Measurements from ENCODE around the gene SNTG2. TPM values are rescaled to one million over a fixed set of nuclear protein-coding genes. Genes with fewer than 3 reads are reported as not detected.

The SNTG2 gene
- total and polyA plus RNA-seq, 9 donors = 0.17 to 5.7 (median 1.3) TPM; not detected in 1

DNA sequence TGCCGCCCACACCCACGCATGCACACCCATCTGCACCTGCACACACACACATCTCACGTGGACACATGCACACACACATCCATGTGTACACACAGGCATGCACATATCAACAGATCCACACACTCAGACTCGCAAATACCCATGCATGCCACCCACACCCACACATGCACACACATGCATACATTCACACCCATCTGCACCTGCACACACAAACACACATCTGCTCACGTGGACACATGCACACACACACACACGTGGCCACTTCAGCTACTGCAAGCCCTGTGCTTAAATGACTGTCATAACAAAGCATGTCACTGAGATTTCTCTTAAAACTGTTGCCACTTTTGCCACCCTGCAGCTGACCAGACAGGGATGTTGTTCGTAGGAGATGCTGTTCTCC lies 186.6 kb downstream of the SNTG2 start:
- Histone ChIP-seq H3K27me3 (no peaks in the 10 kb centered on the region), H3K27ac (no peak overlapping the region), H3K4me3 (no peak overlapping the region), H3K9me3 (no peaks in the 10 kb centered on the region), H3K36me3 (no peaks in the 10 kb centered on the region), H3K4me1 (ENCODE audit: insufficient read depth) (no peaks in the 10 kb centered on the region)
- intact Hi-C loops (cut with DNase I) = no loop called here
- no peak for DNase-seq
- WGBS, 3 donors = 81 to 92% (median 83%) methylated on average over 7 of the region's 7 CpGs
- no peak for TF ChIP-seq CTCF (IDR thresholded peaks at IDR 0.05)
- no peak for TF ChIP-seq EP300 (IDR thresholded peaks at IDR 0.05)
- TF ChIP-seq POLR2A (IDR thresholded peaks at IDR 0.05) = no peak

DNA sequence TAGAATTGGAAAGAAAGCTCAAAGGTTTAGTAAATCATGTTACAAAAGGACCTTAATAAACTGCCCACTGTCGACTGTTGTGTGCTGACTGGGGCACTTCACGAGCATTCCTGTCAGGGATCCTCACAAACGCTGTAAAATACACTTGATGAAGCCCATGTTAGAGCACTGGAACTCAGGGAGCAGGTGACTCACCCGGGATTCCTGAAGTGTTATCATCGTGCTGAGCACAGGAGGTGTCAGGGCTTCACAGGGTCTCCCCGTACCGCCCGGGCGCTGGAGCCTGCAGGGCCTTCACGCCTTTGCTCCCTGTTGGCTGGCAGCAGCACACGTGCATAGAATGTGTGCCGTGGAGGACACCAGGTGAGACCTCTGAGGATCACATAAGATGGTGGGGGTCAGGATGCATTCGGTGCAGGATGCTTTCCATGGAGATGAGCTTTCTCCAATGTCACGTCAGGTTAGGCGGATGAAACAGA lies 187.3 kb downstream of the SNTG2 start:
- WGBS, 3 donors = 77 to 79% (median 79%) methylated on average over 15 of the region's 15 CpGs
- intact Hi-C loops (cut with DNase I) = no loop called here
- no peak for DNase-seq
- Histone ChIP-seq H3K36me3 (no peaks in the 10 kb centered on the region), H3K4me3 (no peak overlapping the region), H3K27ac (no peak overlapping the region), H3K27me3 (no peaks in the 10 kb centered on the region), H3K9me3 (no peaks in the 10 kb centered on the region), H3K4me1 (ENCODE audit: insufficient read depth) (no peaks in the 10 kb centered on the region)
- TF ChIP-seq CTCF (IDR thresholded peaks at IDR 0.05) (no peak), EP300 (IDR thresholded peaks at IDR 0.05) (no peak), POLR2A (IDR thresholded peaks at IDR 0.05) (no peak)

DNA sequence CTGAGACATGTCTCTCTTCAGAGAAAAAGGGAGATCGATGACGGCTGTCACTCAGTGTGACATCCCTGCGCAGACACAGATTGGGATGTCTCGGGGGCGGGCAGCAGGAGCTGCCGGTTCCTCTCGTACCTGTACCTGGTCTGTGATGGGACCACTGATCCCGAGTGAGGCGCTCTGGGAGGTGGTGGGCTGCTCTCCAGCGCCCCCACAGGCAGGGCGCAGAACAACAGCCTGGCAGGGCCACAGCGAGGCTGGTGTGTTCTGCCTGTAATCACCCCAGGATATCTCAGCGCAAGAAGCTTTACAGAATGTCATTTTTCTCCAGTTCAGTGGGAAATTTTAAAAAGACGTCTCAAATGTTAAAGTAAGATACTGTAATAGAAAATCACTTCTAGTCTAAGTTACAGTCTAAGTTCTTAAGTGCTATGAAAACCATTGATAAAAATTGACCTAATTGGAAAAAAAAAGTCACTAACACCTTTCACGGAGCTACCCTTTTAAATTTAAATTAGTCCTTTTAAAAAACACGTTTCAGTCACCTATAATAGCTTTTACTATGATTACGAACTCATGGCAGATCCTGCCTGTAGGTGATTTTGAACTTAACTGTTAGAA lies 189.8 kb downstream of the SNTG2 start:
- Histone ChIP-seq H3K36me3 (no peaks in the 10 kb centered on the region), H3K27ac (no peak overlapping the region), H3K4me1 (ENCODE audit: insufficient read depth) (no peaks in the 10 kb centered on the region), H3K4me3 (no peak overlapping the region), H3K27me3 (no peaks in the 10 kb centered on the region), H3K9me3 (no peaks in the 10 kb centered on the region)
- intact Hi-C loops (cut with DNase I) = no loop called here
- no peak for DNase-seq
- WGBS, 3 donors = 65 to 68% (median 66%) methylated on average over 17 of the region's 17 CpGs
- no peak for TF ChIP-seq POLR2A (IDR thresholded peaks at IDR 0.05)
- TF ChIP-seq CTCF (IDR thresholded peaks at IDR 0.05) = no peak
- no peak for TF ChIP-seq EP300 (IDR thresholded peaks at IDR 0.05)

GRCh38 chr2:1141079-1141478 lies 190.4 kb downstream of the SNTG2 start:
- no peaks in the 10 kb centered on the region for H3K36me3 ChIP-seq
- intact Hi-C loops (cut with DNase I) = no loop called here
- no peak overlapping the region for H3K4me3 ChIP-seq
- no peak overlapping the region for H3K27ac ChIP-seq
- no peaks in the 10 kb centered on the region for H3K4me1 ChIP-seq (ENCODE audit: insufficient read depth)
- no peaks in the 10 kb centered on the region for H3K27me3 ChIP-seq
- no peak for DNase-seq
- no peak for TF ChIP-seq EP300 (IDR thresholded peaks at IDR 0.05)
- TF ChIP-seq POLR2A (IDR thresholded peaks at IDR 0.05) = no peak
- no peak for TF ChIP-seq CTCF (IDR thresholded peaks at IDR 0.05)
- 15 to 35% (median 20%) methylated on average over 7 of the region's 7 CpGs for WGBS, 3 donors
- no peaks in the 10 kb centered on the region for H3K9me3 ChIP-seq
